HG02870 (cell line): ENCODE data around the gene PSAT1.

ENCODE experiments used
- ATAC-seq: cut with Tn5 transposase; IDR thresholded peaks from one replicate; pipeline ENCODE4 v1.9.1; 2021; ENCODE audit warnings: mild to moderate bottlenecking, moderate library complexity; ENCODE audit not compliant: unreplicated experiment

The PSAT1 gene

DNA sequence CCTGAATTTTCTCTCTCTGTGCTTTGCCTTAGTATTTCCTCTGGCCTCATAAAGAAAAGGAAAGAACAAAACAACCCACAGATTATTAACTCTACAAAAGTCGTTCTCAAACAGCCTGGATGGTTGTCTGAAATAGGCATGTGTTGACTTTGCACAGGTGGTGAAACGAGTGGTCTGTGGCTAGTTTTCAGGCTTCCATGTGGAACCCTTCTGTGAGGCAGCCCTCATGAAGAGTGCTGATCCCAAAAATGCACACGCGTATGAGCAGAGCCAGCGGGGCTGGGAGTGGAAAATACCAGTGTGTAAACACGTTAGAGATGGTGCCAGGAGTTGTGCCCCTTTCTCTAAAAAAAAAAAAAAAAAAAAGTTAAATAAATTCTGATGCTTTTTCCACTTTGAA, 4.9 kb upstream of the PSAT1 start:
- ATAC-seq = no peak

GRCh38 chr9:78292716-78293497, 4.0 kb upstream of the PSAT1 start:
- no peak for ATAC-seq

- no peak for ATAC-seq
These were observed 2.4 kb upstream of the PSAT1 start for GRCh38 chr9:78294290-78295176.

GRCh38 chr9:78295177-78295575, 1.7 kb upstream of the PSAT1 start:
- no peak for ATAC-seq

DNA sequence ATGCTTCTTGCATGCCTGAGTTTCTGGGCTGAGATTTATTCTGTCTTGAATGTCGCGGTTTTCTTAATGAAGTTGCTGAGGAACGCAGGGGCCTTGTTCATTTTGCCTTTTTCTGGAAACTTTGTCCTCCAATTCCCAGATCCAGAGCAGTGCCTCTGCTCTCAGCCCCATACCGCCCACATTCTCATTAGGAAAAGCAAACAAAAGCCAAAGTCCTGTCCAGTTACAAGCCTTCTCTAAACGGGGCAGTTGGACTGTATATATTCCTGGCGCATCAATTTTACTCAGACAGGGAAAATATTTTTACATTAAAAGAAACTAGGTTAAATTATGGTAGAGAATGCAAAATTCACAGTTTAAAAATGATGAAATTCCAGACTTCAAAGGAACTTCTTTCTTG, 1.2 kb upstream of the PSAT1 start:
- ATAC-seq = no peak

- no peak for ATAC-seq
These were observed 578 bp upstream of the PSAT1 start for GRCh38 chr9:78296201-78296892.

DNA sequence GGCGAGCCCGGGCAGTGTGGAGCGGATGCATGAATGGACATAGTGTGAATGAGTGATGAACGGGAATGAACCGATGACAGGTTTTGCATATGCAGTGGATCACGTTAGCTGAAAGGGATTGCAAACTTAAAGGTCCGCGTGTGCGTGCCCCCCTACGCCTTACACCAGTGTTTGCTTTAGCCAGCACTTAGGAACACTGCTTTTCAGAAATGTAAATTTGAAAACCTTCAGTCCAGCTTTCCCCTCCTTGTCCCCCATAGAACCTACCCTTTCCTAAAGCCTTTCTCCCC, 692 bp downstream of the PSAT1 start:
- ATAC-seq = no peak

- ATAC-seq = no peak
These were observed 1.3 kb downstream of the PSAT1 start for GRCh38 chr9:78298046-78298765.

- no peak for ATAC-seq
These were observed 3.3 kb downstream of the PSAT1 start for GRCh38 chr9:78300209-78300608.

DNA sequence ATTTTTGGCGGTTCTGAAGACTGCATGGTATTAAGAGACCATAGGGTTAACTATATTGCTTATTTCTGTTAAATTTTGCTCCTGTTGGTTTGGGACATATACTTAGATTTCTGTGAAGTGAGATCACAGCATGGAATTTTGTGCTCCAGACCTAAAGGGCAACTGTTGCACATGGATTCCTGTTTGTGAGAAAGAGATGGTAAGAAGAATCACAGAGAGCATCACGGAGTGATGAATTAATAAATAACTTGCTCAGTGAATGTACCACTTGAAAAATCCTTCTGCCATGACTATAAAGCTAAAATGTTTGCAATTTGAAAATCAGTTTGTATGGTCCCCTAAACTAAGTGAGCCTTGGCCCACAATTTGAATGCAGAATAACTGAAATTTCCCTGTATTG, 4.5 kb downstream of the PSAT1 start:
- ATAC-seq = no peak

GRCh38 chr9:78303377-78304062, 6.6 kb downstream of the PSAT1 start:
- no peak for ATAC-seq

GRCh38 chr9:78304357-78304756, 7.4 kb downstream of the PSAT1 start:
- no peak for ATAC-seq

DNA sequence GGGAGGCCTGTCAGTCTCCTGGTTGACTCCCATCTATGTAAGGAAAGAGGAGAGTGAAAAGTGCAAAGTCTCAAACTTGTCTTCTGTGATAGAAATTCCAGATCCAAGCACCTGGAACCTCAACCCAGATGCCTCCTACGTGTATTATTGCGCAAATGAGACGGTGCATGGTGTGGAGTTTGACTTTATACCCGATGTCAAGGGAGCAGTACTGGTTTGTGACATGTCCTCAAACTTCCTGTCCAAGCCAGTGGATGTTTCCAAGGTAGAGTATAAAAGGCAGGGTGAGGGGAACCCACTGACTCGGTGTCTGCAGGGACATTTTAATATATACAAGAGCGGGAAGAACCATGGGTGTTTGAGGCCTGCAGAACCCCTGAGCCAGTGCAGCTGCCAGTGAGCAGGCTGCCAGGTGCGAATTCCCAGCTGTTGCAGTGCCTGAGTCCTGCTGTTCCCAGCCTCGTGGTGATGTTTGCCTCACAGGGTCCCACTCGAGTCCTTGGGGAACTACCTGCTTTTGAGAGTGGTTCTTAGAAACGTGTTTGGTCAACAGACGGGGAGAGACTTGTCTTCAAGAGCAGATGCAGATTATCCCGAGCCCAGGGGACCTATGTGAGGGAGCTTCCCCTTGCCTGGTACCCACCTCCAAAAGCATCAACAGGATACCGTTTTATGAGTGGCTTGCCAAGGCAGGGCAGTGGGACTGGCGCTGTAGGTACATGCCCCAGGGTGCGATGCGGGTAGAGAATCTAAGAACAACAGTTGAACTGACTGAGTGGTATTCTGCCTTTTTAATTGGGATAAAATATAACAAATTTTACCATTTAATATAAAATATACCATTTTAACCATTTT, 9.5 kb downstream of the PSAT1 start:
- ATAC-seq = no peak

- no peak for ATAC-seq
These were observed 10.4 kb downstream of the PSAT1 start for GRCh38 chr9:78307360-78307759.

DNA sequence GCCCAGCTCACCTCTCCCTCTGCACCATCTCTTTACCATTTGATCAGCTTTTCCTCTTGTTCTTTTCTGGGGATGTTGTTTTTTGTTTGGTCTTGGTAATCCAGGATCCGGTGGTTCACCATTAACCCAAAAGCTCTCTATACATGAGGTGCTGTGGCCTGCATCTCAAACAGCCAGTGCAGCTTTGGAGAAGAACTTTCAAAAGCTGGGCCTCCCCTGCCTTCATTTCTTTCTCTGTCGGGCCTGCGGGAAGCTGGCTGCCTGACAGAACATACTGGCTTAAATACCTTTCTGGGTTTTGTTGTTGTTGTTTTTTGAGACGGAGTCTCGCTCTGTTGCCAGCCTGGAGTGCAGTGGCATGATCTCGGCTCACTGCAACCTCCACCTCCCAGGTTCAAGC, 12.1 kb downstream of the PSAT1 start:
- ATAC-seq = no peak

DNA sequence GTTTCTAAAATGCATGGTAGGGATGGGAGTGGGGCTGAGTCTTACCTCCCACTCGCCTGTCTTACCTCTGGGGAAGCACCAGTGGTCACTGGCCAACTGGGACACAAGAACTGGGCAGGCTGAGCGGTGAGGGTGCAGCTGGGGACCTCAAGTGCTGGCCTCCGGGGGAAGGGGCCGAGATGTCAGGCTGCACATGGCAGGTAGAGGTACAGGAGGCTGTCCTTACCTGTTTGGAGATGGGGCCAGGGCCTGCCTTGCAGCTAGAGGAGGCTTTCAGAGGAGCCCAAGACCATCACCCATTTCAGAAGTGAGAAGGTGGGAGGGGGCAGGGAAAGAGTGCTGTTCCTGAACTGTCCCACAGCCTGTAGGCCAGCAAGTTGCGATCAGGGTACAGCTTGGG, 14.2 kb downstream of the PSAT1 start:
- ATAC-seq = no peak

GRCh38 chr9:78311886-78312524, 15.1 kb downstream of the PSAT1 start:
- no peak for ATAC-seq

GRCh38 chr9:78314550-78314949, 17.6 kb downstream of the PSAT1 start:
- no peak for ATAC-seq
